Astrocyte of the cerebellum (primary cell): ENCODE results near the gene IGF2.

Experiments used
- DNase-seq: peaks from one replicate; pipeline ENCODE4 v3.0.0-alpha.2; 2011; ENCODE audit warnings: low read depth
- H3K4me3 ChIP-seq: 2 replicates; pipeline ENCODE4 v1.5.1; 2011; ENCODE audit warnings: mild to moderate bottlenecking, low read depth, low read length, moderate library complexity
- CTCF ChIP-seq: IDR thresholded peaks from 2 replicates; pipeline ENCODE4 v1.5.1; 2012; ENCODE audit warnings: low read length, low read depth, moderate library complexity, mild to moderate bottlenecking; ENCODE audit errors: missing control alignments
- in situ Hi-C: cut with HindIII; loops from 2 replicates; pipeline ENCODE4 v1.10.0; 2017; ENCODE audit warnings: low sequenced_read_pairs

Gene IGF2

GRCh38 chr11:2096011-2096918, 42.9 kb downstream of the IGF2 start:
- in situ Hi-C loops = loop anchor here (10.0 kb wide), 1 partner anchor 461 kb away; no protein-coding TSS in a partner anchor

DNA sequence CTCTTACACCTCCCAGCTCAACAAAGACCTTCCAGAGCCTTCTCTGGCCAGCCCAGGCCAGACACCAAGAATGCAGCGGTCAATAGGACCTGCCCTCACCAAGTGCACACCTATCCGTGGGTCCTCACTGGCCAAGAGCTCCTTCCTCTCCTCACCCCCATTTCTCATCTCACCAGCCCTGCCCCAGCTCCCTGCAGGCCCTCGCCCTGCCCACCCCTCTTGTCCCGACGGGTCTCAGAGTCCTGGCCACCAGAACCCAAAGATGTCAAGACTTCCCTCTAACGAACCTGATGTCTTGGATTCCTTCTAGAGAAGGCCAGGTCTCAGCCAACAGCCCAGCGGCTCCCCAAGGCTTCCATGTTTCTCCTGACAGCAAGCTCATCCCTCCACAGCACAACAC, 43.6 kb downstream of the IGF2 start:
- H3K4me3 ChIP-seq = no peak overlapping the region
- DNase-seq = no peak
- no peak for TF ChIP-seq CTCF
- in situ Hi-C loops = loop anchor here (10.0 kb wide), 1 partner anchor 461 kb away; no protein-coding TSS in a partner anchor

More at GRCh38 chr11:2096011-2096918, 42.9 kb downstream of the IGF2 start:
- no peak for DNase-seq
- no peak overlapping the region for H3K4me3 ChIP-seq
- no peak for TF ChIP-seq CTCF

DNA sequence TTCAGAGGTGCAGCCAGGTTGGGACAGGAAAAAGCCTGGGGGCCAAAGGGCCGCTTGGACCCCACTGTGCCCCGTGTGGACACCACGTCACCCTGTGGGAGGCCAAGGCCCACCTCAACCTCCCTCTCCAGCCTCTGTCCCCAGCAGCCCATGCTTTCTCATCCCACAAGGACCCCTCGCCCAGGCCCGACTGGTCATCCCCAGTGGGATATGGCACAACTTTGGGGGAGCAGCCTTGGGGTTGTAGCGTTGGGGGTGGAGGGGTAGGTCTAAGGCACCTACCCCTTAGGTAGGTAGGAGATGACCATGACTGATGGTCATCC, 44.0 kb downstream of the IGF2 start:
- no peak overlapping the region for H3K4me3 ChIP-seq
- TF ChIP-seq CTCF = no peak
- DNase-seq = no peak
- in situ Hi-C loops = loop anchor here (10.0 kb wide), 1 partner anchor 460 kb away; no protein-coding TSS in a partner anchor

DNA sequence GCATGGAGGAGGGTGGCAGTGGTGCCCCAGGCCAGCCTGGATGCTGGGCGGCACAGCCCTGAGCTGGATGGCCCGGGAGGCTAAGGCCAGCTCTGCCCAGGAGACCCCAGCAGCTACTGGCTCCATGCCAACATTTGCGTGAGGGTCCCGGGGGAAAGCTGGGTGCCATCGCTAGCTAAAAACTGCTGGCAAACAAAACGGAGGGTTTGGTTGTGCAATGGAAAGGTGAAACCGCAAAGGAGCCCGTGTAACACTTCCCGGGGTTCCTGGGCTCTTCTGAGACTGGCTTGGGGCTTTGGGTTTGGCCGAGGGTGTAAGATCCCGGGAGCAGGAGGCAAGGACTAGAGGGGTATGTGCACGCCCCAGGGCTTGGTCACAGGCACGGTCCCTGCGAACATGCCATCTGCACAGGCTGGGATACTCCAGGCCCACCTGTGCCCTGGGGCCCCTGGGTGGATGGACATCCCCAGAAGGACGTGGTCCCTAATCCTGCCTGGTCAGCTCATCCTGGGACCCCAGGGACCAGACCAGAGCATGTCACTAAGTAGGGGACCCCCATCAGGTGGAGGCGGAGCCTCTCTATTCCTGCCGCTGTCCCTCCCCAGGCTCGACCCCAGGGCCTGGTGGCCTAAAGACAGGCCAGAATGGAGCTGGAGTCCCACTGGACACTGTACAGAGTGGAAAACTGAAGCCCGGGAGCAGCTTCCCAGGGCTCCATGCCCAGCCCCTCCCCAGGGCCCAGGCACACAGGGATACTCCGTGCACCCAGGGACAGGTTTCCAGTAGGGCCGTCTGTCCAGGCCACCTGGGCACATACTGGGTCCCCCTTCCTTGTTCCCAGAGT, 44.6 kb downstream of the IGF2 start:
- no peak overlapping the region for H3K4me3 ChIP-seq
- DNase-seq = no peak
- TF ChIP-seq CTCF = no peak
- in situ Hi-C loops = loop anchor here (10.0 kb wide), 1 partner anchor 460 kb away; no protein-coding TSS in a partner anchor

GRCh38 chr11:2093575-2094353, 45.4 kb downstream of the IGF2 start:
- TF ChIP-seq CTCF = no peak
- no peak overlapping the region for H3K4me3 ChIP-seq
- no peak for DNase-seq
- in situ Hi-C loops = loop anchor here (10.0 kb wide), 1 partner anchor 459 kb away; no protein-coding TSS in a partner anchor
